HepG2 (cell line): ENCODE data around the gene SMTNL1.

ENCODE experiments used
- CENPT ChIP-seq: sonication (generic); formaldehyde crosslinking; IDR thresholded peaks from 2 replicates; pipeline ENCODE4 v1.8.0; 2022; ENCODE audit warnings: low read depth, mild to moderate bottlenecking, moderate library complexity, missing genetic modification reagents
- HNRNPK ChIP-seq: fragments of 200-400 bp; formaldehyde crosslinking; IDR thresholded peaks from 2 replicates; pipeline ENCODE4 v1.6.1; 2018; ENCODE audit warnings: low read length, low read depth, moderate library complexity, mild to moderate bottlenecking; ENCODE audit not compliant: poor library complexity, severe bottlenecking

DNA sequence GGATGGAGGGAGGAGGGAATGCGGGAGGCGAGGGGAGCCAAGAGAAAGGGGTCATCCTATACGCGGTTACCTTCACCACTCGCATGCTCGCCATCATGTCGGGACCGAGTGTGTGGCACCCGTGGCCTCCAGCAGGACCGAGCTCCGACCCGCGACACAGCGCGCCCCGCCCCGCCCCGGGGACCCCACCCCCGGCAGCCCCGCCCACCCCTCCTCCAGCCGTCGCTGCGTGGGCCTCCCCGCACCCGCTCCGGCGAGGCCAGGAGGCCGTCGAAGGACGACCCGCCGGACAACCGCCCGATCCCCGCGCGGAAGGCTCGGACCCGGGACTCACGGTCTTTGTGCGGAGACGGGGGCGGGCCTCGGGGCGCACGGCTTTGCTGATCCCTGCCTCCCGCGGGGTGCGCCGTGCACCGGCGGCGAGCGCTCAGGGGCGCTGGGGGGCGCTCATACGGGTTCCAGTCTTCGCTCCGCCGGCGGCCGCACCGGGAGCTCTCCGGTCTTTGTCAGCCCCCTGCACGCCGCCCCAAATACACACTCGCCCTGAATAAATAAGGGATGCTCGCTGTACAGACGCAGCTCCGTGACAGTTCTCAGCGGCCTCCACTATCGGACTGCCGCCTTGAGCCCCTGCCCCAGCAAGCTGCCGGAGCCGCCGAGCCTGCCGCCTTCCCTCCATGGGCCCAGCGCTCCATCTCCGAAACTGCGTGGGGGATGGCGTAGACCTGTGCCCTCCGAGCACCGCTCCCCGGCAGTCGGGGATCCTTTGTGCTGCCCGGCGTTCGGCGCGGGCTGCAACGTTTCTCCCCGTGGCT, 30.3 kb downstream of the SMTNL1 start, which contains the start of gene UBE2L6:
- TF ChIP-seq CENPT = no peak
- TF ChIP-seq HNRNPK = no peak
